NT2/D1 (cell line): Measurements from ENCODE around the gene HOXB5.

Experiments
- SUZ12 ChIP-seq: IDR thresholded peaks from 2 replicates; pipeline ENCODE4 v1.6.1; 2011; ENCODE audit not compliant: insufficient read length, insufficient read depth; ENCODE audit errors: extremely low read depth
- YY1 ChIP-seq: IDR thresholded peaks from 2 replicates; pipeline ENCODE4 v1.6.1; 2011; ENCODE audit not compliant: insufficient read length, insufficient read depth
- ZNF274 ChIP-seq: IDR thresholded peaks from 2 replicates; pipeline ENCODE4 v1.6.1; 2011; ENCODE audit warnings: mild to moderate bottlenecking, low read depth, low read length

DNA sequence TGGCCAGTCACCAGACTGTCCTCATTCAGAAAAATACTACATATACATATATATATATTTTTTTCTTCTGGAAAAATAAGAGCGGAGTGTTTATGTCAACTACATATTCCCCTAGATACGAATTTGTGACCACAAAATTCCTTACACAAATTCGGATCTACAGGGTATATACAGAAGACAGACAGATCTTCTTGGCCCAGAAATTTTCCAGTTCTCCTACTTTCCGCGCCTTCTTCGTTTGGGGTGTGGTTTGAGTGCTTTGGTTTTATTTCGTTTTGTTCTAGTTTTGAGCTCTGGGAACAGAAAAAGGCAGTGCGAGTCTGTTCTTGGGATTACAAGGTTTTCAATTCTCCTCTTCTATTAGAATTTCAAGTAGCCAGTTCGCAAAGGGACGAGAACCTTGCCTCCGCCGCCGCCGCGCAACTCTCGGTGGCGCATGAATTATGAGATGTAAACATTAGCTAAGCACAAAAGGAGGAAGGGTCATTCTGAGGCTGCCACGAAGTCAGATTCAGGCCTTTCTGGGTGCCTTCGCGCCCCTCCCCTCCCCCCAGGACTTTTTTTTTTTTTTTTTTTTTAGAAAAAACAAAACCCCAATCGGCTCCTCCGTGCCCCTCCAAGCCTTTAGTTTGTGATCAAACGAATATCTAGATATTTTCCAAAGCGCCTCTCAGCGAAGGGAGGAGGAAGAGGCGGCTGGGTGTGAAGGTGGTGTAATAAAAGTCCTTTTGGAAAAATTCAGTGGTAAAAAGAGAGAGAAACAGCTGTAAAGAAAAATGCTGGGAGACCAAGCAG lies 13.6 kb downstream of the HOXB5 start:
- TF ChIP-seq YY1 (no peak), ZNF274 (no peak), SUZ12 (no peak)
